Measurements from ENCODE around the gene RGS3.

Gene RGS3

GRCh38 chr9:113465599-113466140, 2.1 kb downstream of the RGS3 start:
- DNase-seq (ENCODE audit: low read depth, low spot score) = no peak

- no peak for DNase-seq (ENCODE audit: low read depth, low spot score)
These were observed 3.7 kb downstream of the RGS3 start for GRCh38 chr9:113467183-113467582.

- no peak for DNase-seq (ENCODE audit: low read depth, low spot score)
These were observed 5.4 kb downstream of the RGS3 start for GRCh38 chr9:113468716-113469448.

- no peak for DNase-seq (ENCODE audit: low read depth, low spot score)
These were observed 7.6 kb downstream of the RGS3 start for GRCh38 chr9:113471143-113471542.

- no peak for DNase-seq (ENCODE audit: low read depth, low spot score)
These were observed 8.0 kb downstream of the RGS3 start for GRCh38 chr9:113471566-113471965.

- DNase-seq (ENCODE audit: low read depth, low spot score) = no peak
These were observed 8.7 kb downstream of the RGS3 start for GRCh38 chr9:113472199-113472598.

- DNase-seq (ENCODE audit: low read depth, low spot score) = no peak
These were observed 11.0 kb downstream of the RGS3 start for GRCh38 chr9:113474360-113475028.

- no peak for DNase-seq (ENCODE audit: low read depth, low spot score)
These were observed 11.5 kb downstream of the RGS3 start for GRCh38 chr9:113475031-113475430.

- DNase-seq (ENCODE audit: low read depth, low spot score) = no peak
These were observed 12.5 kb downstream of the RGS3 start for GRCh38 chr9:113475992-113476391.

GRCh38 chr9:113476511-113476916, 13.0 kb downstream of the RGS3 start:
- DNase-seq (ENCODE audit: low read depth, low spot score) = no peak

GRCh38 chr9:113477058-113477457, 13.5 kb downstream of the RGS3 start:
- DNase-seq (ENCODE audit: low read depth, low spot score) = no peak

GRCh38 chr9:113477661-113478060, 14.1 kb downstream of the RGS3 start:
- DNase-seq (ENCODE audit: low read depth, low spot score) = no peak

- no peak for DNase-seq (ENCODE audit: low read depth, low spot score)
These were observed 15.7 kb downstream of the RGS3 start for GRCh38 chr9:113479174-113479621.

- no peak for DNase-seq (ENCODE audit: low read depth, low spot score)
These were observed 17.1 kb downstream of the RGS3 start for GRCh38 chr9:113480612-113481011.

GRCh38 chr9:113481176-113481787, 17.8 kb downstream of the RGS3 start:
- DNase-seq (ENCODE audit: low read depth, low spot score) = no peak

- no peak for DNase-seq (ENCODE audit: low read depth, low spot score)
These were observed 18.8 kb downstream of the RGS3 start for GRCh38 chr9:113482341-113482740.

- DNase-seq (ENCODE audit: low read depth, low spot score) = no peak
These were observed 19.6 kb downstream of the RGS3 start for GRCh38 chr9:113482991-113483675.

- no peak for DNase-seq (ENCODE audit: low read depth, low spot score)
These were observed 20.2 kb downstream of the RGS3 start for GRCh38 chr9:113483676-113484257.

- DNase-seq (ENCODE audit: low read depth, low spot score) = no peak
These were observed 20.8 kb downstream of the RGS3 start for GRCh38 chr9:113484258-113484730.

- no peak for DNase-seq (ENCODE audit: low read depth, low spot score)
These were observed 22.2 kb downstream of the RGS3 start for GRCh38 chr9:113485761-113486115.

- no peak for DNase-seq (ENCODE audit: low read depth, low spot score)
These were observed 22.8 kb downstream of the RGS3 start for GRCh38 chr9:113486327-113486726.
